ENCODE results near the gene TCF19. TPM values are rescaled to one million over a fixed set of nuclear protein-coding genes. Genes with fewer than 3 reads are reported as not detected.

TCF19 gene
- total RNA-seq, 2 donors from 2014 or later, result 7.6 to 10.0 TPM

GRCh38 chr6:31135710-31136109 lies 22.7 kb upstream of the TCF19 start:
- Histone ChIP-seq H3K9me3 (no peaks in the 10 kb centered on the region), H3K36me3 (no peaks in the 10 kb centered on the region), H3K27ac (no peak overlapping the region), H3K4me3 (no peak overlapping the region), H3K4me1 (replicated peaks) (no peaks in the 10 kb centered on the region), H3K27me3 (replicated peaks; ENCODE audit: insufficient read depth) (no peaks in the 10 kb centered on the region)
- 89% methylated on average over 10 of the region's 10 CpGs for WGBS
- no peak for DNase-seq (ENCODE audit: low spot score)
- intact Hi-C loops (cut with DNase I), result loop anchor here (2.0 kb wide), 1 partner anchor 231 kb away; no protein-coding TSS in a partner anchor
- TF ChIP-seq CTCF (IDR thresholded peaks at IDR 0.05) (no peak), POLR2A (IDR thresholded peaks at IDR 0.05) (no peak), POLR2AphosphoS5 (IDR thresholded peaks at IDR 0.05) (no peak)

GRCh38 chr6:31138982-31139381 lies 19.4 kb upstream of the TCF19 start, which contains the start of gene PSORS1C2:
TSS of gene PSORS1C2 (minus strand) at chr6:31139066. CDS start at chr6:31139026, 40 bp downstream.
- Histone ChIP-seq H3K27me3 (replicated peaks; ENCODE audit: insufficient read depth) (no peaks in the 10 kb centered on the region), H3K27ac (no peak within 1 kb of the TSS), H3K4me3 (no peak within 1 kb of the TSS), H3K36me3 (no peaks in the 10 kb centered on the region), H3K9me3 (no peaks in the 10 kb centered on the region), H3K4me1 (replicated peaks) (no peaks in the 10 kb centered on the region)
- intact Hi-C loops (cut with DNase I), result no loop called here
- WGBS, result 78% methylated on average over 4 of the region's 4 CpGs
- DNase-seq (ENCODE audit: low spot score), result no peak
- TF ChIP-seq CTCF (IDR thresholded peaks at IDR 0.05) (no peak), POLR2AphosphoS5 (IDR thresholded peaks at IDR 0.05) (no peak), POLR2A (IDR thresholded peaks at IDR 0.05) (no peak)

GRCh38 chr6:31139599-31139998 lies 18.8 kb upstream of the TCF19 start:
- H3K27ac ChIP-seq, result no peak overlapping the region
- 11% methylated on average over 4 of the region's 4 CpGs for WGBS
- no peaks in the 10 kb centered on the region for H3K27me3 ChIP-seq (replicated peaks; ENCODE audit: insufficient read depth)
- H3K4me3 ChIP-seq, result no peak overlapping the region
- no peak for DNase-seq (ENCODE audit: low spot score)
- intact Hi-C loops (cut with DNase I), result no loop called here
- no peaks in the 10 kb centered on the region for H3K9me3 ChIP-seq
- H3K4me1 ChIP-seq (replicated peaks), result no peaks in the 10 kb centered on the region
- H3K36me3 ChIP-seq, result no peaks in the 10 kb centered on the region
- no peak for TF ChIP-seq POLR2AphosphoS5 (IDR thresholded peaks at IDR 0.05)
- no peak for TF ChIP-seq POLR2A (IDR thresholded peaks at IDR 0.05)
- no peak for TF ChIP-seq CTCF (IDR thresholded peaks at IDR 0.05)

- TF ChIP-seq POLR2A (IDR thresholded peaks at IDR 0.05) (no peak), POLR2AphosphoS5 (IDR thresholded peaks at IDR 0.05) (no peak), CTCF (IDR thresholded peaks at IDR 0.05) (no peak)
- no peak for DNase-seq (ENCODE audit: low spot score)
- no peak overlapping the region for H3K4me3 ChIP-seq
- no peak overlapping the region for H3K27ac ChIP-seq
- no peaks in the 10 kb centered on the region for H3K4me1 ChIP-seq (replicated peaks)
- no peaks in the 10 kb centered on the region for H3K36me3 ChIP-seq
- H3K9me3 ChIP-seq, result no peaks in the 10 kb centered on the region
- H3K27me3 ChIP-seq (replicated peaks; ENCODE audit: insufficient read depth), result no peaks in the 10 kb centered on the region
- intact Hi-C loops (cut with DNase I), result no loop called here
- WGBS, result 90% methylated on average over 15 of the region's 15 CpGs
Observed at GRCh38 chr6:31140643-31141042, 17.7 kb upstream of the TCF19 start.

- no peak for DNase-seq (ENCODE audit: low spot score)
- intact Hi-C loops (cut with DNase I), result no loop called here
- 54% methylated on average over 2 of the region's 2 CpGs for WGBS
- H3K9me3 ChIP-seq, result no peaks in the 10 kb centered on the region
- H3K27ac ChIP-seq, result no peak overlapping the region
- H3K4me1 ChIP-seq (replicated peaks), result no peaks in the 10 kb centered on the region
- no peak overlapping the region for H3K4me3 ChIP-seq
- TF ChIP-seq POLR2AphosphoS5 (IDR thresholded peaks at IDR 0.05) (no peak), CTCF (IDR thresholded peaks at IDR 0.05) (no peak), POLR2A (IDR thresholded peaks at IDR 0.05) (no peak)
- H3K36me3 ChIP-seq, result no peaks in the 10 kb centered on the region
- H3K27me3 ChIP-seq (replicated peaks; ENCODE audit: insufficient read depth), result no peaks in the 10 kb centered on the region
Observed at GRCh38 chr6:31142361-31142761, 16.0 kb upstream of the TCF19 start.

Measured in prostate gland (tissue), 2 donors.